Mononuclear cell (primary cell): ENCODE measurements around the gene ZSCAN5A. TPM values are rescaled to one million over a fixed set of nuclear protein-coding genes. Genes with fewer than 3 reads are reported as not detected.
"Not testable (repeated sequence)": the region's sequence is repeated elsewhere in the genome, so short reads cannot be mapped to it uniquely, and the experiment has no call there.

Experiments used
- H3K27me3 ChIP-seq: 2 replicates; pipeline ENCODE4 v1.6.0; 2011; ENCODE audit warnings: low read length, control low read depth; ENCODE audit not compliant: insufficient read depth
- H3K4me1 ChIP-seq: 2 replicates; pipeline ENCODE4 v1.5.1; 2011; ENCODE audit warnings: mild to moderate bottlenecking, low read length, control low read depth; ENCODE audit not compliant: insufficient read depth
- H3K4me3 ChIP-seq: 2 replicates; pipeline ENCODE4 v1.5.1; 2011; ENCODE audit warnings: mild to moderate bottlenecking, low read length, moderate library complexity
- H3K9me3 ChIP-seq: 2 replicates; pipeline ENCODE4 v1.5.1; 2011; ENCODE audit warnings: low read depth, mild to moderate bottlenecking, control low read depth, low read length
- total RNA-seq: library from RNA; depleted of rRNA; stranded (reverse); fragments of >200 nt; gene quantifications from one replicate; pipeline ENCODE4 v1.2.3, GENCODE V29; 2012

ZSCAN5A gene
- total RNA-seq, 1 donor: 4.5 TPM

DNA sequence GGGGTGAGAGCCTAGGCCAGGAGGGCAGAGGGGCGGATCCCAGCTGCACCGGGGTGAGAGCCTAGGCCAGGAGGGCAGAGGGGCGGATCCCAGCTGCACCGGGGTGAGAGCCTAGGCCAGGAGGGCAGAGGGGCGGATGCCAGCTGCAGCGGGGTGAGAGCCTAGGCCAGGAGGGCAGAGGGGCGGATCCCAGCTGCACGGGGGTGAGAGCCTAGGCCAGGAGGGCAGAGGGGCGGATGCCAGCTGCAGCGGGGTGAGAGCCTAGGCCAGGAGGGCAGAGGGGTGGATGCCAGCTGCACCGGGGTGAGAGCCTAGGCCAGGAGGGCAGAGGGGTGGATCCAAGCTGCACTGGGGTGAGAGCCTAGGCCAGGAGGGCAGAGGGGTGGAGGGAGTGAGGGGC, 138.3 kb downstream of the ZSCAN5A start:
- H3K4me1 ChIP-seq, H3K9me3 ChIP-seq, H3K4me3 ChIP-seq, H3K27me3 ChIP-seq: not testable (repeated sequence)

DNA sequence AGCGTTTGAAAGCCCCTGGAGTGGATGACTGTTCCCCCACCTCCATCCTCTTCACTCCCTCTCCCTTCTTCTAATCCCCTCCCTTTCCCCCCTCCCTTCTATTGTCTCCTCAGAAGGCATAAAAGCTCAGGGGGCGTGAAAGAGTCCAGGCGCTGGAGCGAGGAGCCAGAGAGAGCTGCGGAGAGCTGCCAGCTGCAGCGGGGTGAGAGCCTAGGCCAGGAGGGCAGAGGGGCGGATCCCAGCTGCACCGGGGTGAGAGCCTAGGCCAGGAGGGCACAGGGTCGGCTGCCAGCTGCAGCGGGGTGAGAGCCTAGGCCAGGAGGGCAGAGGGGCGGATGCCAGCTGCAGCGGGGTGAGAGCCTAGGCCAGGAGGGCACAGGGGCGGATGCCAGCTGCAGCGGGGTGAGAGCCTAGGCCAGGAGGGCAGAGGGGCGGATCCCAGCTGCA, 138.8 kb downstream of the ZSCAN5A start, which contains the start of gene GALP:
Gene GALP (plus strand): TSS at position 148 of the 447 bp plus-strand sequence. CDS start 1,101 bp downstream, outside the sequence.
- H3K27me3 ChIP-seq, H3K4me3 ChIP-seq, H3K9me3 ChIP-seq, H3K4me1 ChIP-seq: not testable (repeated sequence)

DNA sequence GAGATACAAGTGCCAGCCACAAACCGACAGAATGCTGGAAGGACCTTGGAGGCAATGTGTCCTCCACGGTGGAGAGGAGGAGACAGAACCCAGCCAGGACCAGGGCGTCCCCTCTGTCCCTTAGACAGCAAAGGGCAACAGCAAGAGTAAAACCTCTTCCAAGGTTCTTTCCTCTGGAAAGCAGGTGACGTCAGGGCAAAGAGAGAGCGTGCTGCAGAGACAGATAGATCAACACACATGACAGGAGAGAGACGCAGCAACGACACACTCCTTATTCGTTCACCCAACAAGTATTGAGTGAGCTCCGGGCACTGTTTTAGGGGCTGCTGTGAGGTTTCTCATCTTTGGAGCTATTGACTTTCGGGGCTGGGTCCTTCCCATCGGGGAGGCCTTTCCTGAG, 140.1 kb downstream of the ZSCAN5A start:
- Histone ChIP-seq H3K4me1 (no peaks in the 10 kb centered on the region), H3K4me3 (no peak overlapping the region), H3K27me3 (no peaks in the 10 kb centered on the region), H3K9me3 (no peaks in the 10 kb centered on the region)

DNA sequence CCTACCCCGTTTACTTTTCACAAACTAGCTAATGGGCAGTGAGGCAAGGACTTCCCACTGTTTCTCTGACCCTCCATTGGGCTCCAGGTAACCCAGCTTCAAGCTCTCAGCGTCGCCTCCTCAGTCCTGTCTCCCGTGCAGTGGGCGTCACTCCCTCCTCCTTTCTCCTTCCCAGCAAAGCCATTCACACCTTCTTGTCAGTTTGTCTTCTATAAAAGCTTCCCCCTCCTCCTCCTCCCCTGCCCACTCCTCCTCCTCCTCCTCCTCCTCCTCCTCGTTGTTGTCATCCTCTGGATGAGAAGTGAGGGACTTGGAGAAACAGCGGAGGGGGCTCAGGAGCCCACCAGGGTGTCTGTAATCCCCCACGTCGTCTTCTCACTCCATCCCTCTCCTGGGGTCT, 140.6 kb downstream of the ZSCAN5A start:
- no peaks in the 10 kb centered on the region for H3K27me3 ChIP-seq
- H3K9me3 ChIP-seq: no peaks in the 10 kb centered on the region

More for the DNA sequence above, 140.6 kb downstream of the ZSCAN5A start:
- Histone ChIP-seq H3K4me1 (no peaks in the 10 kb centered on the region), H3K4me3 (no peak overlapping the region)

Other genes with a start within 250 kb of the ZSCAN5A start
- 25.0 TPM for gene ZNF787, start 193.5 kb downstream of the ZSCAN5A start, total RNA-seq
- gene ZNF444, start 173.6 kb downstream of the ZSCAN5A start, total RNA-seq: 4.1 TPM
- not detected for gene GALP, start 138.8 kb downstream of the ZSCAN5A start, total RNA-seq
- not detected for gene ZSCAN5B, start 117.1 kb downstream of the ZSCAN5A start, total RNA-seq
- not detected for gene ZSCAN5C, start 112.6 kb downstream of the ZSCAN5A start, total RNA-seq
- not detected for gene EDDM13, start 42.1 kb downstream of the ZSCAN5A start, total RNA-seq
- gene ZNF582, start 78.7 kb upstream of the ZSCAN5A start, total RNA-seq: 1.4 TPM
- gene ZNF583, start 89.5 kb upstream of the ZSCAN5A start, total RNA-seq: 1.0 TPM
- 2.9 TPM for gene ZNF667, start 162.5 kb upstream of the ZSCAN5A start, total RNA-seq
- gene ZNF471, start 193.0 kb upstream of the ZSCAN5A start, total RNA-seq: 1.2 TPM
- 1.7 TPM for gene ZFP28, start 224.1 kb upstream of the ZSCAN5A start, total RNA-seq